Activated T-cell treated with anti-CD3 and anti-CD28 coated beads, Interleukin-2, amount 50 U/mL, for 72 hours (primary cell): Measurements from ENCODE around the gene NEDD9. TPM values are rescaled to one million over a fixed set of nuclear protein-coding genes. Genes with fewer than 3 reads are reported as not detected.

Experiments used
- ATAC-seq, 2 donors: fragments of 150-1000 bp; cut with Tn5 transposase; replicated peaks in 1 of 2; 2 replicates each; pipeline ENCODE4 v1.10.0; 2021; ENCODE audit warnings: moderate library complexity in 2 of 2, mild to moderate bottlenecking in 1 of 2
- DNase-seq, 2 donors: peaks; one replicate each; pipeline ENCODE4 v3.0.0; 2021 to 2022; ENCODE audit warnings: mixed read lengths in 1 of 2
- H3K27ac Mint-ChIP-seq: one replicate; pipeline ENCODE4 v1.8.0; 2022; ENCODE audit warnings: mild to moderate bottlenecking, moderate library complexity, mixed read lengths
- H3K27me3 Mint-ChIP-seq: one replicate; pipeline ENCODE4 v1.8.0; 2022; ENCODE audit warnings: low read depth, mixed read lengths
- H3K36me3 Mint-ChIP-seq, 2 donors: one replicate each; pipeline ENCODE4 v1.8.0; 2022; ENCODE audit warnings: mixed read lengths in 2 of 2, mild to moderate bottlenecking in 1 of 2; ENCODE audit not compliant: insufficient read depth in 2 of 2
- H3K4me1 Mint-ChIP-seq: one replicate; pipeline ENCODE4 v1.8.0; 2022; ENCODE audit warnings: low read depth, mixed read lengths
- H3K4me3 Mint-ChIP-seq, 2 donors: one replicate each; pipeline ENCODE4 v1.8.0; 2022; ENCODE audit warnings: mild to moderate bottlenecking in 2 of 2, mixed read lengths in 2 of 2, moderate library complexity in 2 of 2
- H3K9me3 Mint-ChIP-seq, 2 donors: one replicate each; pipeline ENCODE4 v1.8.0; 2022; ENCODE audit warnings: mixed read lengths in 2 of 2
- total RNA-seq, 2 donors: library from RNA; stranded (reverse); gene quantifications; one replicate each; pipeline ENCODE4 v1.2.3, GENCODE V29; 2022

NEDD9 gene
- total RNA-seq, 2 donors from 2014 or later = 20.8 to 36.4 TPM

DNA sequence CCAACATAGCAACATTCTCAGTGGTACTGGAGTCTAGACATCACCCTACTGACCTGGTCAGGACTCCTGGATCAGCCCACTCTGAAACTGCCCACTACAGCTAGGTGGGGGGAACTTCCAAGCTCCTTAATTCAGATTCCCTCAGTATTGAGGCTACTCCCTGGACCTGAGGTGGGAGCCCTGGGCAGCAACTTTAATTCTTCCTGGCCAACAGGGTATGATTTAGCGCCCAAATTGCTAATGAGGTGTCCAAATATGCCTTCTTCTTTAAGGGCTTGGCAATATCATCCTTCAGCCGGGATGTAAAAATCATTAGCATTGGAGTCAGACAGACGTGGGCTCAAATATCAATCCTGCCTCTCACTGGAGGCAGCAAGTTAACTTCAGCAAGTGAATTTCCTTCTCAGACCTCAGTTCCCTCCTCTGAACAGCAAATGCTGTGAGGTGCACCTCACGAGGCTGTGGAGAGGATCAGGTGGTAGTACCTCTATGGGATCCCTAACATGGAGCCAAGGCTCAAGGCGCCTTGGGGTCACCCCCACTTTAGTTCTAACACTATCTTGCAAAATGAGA is 27.6 kb downstream of the NEDD9 start:
- Mint-ChIP-seq H3K36me3 (peaks cover 6 to 8% of the 10 kb centered on the region in 2 donors), H3K4me1 (peaks cover 68% of the 10 kb centered on the region), H3K4me3 (no peak overlapping the region), H3K9me3 (no peaks in the 10 kb centered on the region), H3K27ac (no peak overlapping the region), H3K27me3 (no peaks in the 10 kb centered on the region)
- DNase-seq (no peak), ATAC-seq (no peak)

DNA sequence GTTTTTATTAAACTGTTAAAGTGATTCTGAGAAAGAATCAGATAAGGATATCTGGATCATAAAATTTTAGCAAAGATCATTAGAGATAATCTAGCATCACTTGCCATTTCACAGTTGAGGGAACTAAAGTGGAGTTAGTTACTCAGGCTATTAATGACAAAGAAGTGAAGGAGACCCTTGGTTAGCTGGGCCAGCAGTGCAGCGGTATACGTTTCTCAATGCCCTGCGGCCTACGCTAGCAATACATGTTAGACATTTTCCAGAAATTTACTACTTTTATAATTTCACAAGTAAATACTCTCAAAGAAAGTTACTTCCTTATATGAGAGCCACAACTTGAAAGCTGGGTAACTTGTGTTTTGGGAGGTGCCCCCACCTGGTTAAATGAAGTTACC is 28.5 kb downstream of the NEDD9 start:
- ATAC-seq (no peak), DNase-seq (no peak)
- peak overlapping the region; percentile 95 for H3K27ac Mint-ChIP-seq
- H3K9me3 Mint-ChIP-seq = no peaks in the 10 kb centered on the region
- no peak overlapping the region for H3K4me3 Mint-ChIP-seq
- peaks cover 7 to 9% of the 10 kb centered on the region in 2 donors for H3K36me3 Mint-ChIP-seq
- H3K27me3 Mint-ChIP-seq = no peaks in the 10 kb centered on the region
- H3K4me1 Mint-ChIP-seq = peaks cover 70% of the 10 kb centered on the region

DNA sequence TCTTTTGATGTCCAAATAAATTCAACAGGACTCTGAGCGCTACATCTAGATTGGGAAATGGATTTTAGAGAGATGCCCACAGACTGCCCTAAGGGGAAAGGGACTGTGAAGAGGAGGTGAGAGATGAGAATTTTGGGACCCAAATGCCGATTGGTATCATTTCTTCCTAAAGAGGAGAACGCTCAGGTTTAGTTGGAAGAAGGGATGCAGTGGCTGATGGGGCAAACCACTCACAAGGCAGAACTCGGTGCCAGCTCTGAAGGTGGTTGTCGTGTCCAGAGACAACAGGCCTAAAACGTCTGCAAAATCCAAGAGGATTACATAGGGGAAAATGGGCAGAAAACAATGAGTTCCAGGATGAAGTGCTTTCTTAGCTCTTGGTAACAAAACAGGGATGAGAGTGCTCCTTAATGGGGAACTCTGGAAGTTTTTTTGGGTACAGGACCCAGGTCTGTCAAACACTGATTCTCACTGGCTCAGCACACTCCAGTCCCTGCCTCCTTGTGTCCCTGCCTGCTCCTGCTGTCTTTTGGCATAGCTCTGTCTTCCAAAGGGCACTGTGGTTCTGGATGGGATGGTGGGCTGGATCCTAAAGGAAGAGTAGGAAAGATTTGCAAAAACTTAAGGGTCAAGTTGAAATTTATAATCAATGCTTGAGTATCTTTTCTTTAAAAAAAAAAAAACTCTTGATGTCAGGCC is 29.0 kb downstream of the NEDD9 start:
- peak overlapping the region; percentile 95 for H3K27ac Mint-ChIP-seq
- no peak for ATAC-seq
- H3K4me1 Mint-ChIP-seq = peaks cover 76% of the 10 kb centered on the region
- H3K36me3 Mint-ChIP-seq = peaks cover 7 to 13% of the 10 kb centered on the region in 2 donors
- no peaks in the 10 kb centered on the region for H3K9me3 Mint-ChIP-seq
- no peak for DNase-seq
- H3K27me3 Mint-ChIP-seq = no peaks in the 10 kb centered on the region
- peak overlapping the region; percentile 48 to 76 for H3K4me3 Mint-ChIP-seq

DNA sequence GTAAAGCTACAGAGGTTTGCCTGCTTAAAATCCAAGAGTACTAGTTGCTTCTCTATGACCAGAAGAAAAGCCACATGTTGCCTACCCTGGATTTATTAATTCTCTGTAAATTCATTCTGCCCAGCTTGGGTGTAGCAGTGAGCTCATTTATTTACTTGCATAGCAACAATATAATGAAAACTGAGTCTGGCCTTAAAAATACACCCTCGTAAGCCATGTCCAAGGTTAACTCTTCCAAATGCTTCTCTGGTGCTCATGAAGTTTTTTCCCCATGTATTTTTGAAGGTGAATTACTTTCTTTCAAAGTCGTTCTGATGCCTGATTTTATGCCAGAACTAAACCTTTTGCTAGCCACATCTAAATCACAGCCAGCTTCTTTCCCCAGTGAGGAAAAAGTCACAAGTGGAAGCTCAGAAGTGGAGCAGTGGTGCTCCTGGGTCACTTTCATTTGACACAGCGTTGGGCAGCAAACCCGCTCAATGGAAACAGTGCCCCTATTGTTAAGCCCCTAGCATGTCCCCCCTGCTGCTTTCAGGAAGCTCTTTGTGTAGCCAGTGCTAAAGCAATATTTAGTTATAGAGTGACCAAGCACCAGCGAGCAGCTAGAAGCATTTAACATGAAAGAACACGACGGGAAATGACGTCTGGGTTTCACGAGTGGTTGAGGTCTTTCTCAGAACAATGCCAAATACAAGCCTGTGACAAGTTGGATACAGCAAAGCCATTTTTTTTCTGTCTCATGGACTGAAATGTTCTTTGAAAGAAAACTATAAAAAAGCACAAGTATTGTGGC is 29.8 kb downstream of the NEDD9 start:
- peaks cover 7 to 13% of the 10 kb centered on the region in 2 donors for H3K36me3 Mint-ChIP-seq
- ATAC-seq = peak; percentile 52 to 62
- H3K4me1 Mint-ChIP-seq = peaks cover 74% of the 10 kb centered on the region
- DNase-seq = peak; percentile 17 to 29
- peak overlapping the region; percentile 95 for H3K27ac Mint-ChIP-seq
- no peaks in the 10 kb centered on the region for H3K9me3 Mint-ChIP-seq
- peak overlapping the region; percentile 48 to 76 for H3K4me3 Mint-ChIP-seq
- no peaks in the 10 kb centered on the region for H3K27me3 Mint-ChIP-seq

DNA sequence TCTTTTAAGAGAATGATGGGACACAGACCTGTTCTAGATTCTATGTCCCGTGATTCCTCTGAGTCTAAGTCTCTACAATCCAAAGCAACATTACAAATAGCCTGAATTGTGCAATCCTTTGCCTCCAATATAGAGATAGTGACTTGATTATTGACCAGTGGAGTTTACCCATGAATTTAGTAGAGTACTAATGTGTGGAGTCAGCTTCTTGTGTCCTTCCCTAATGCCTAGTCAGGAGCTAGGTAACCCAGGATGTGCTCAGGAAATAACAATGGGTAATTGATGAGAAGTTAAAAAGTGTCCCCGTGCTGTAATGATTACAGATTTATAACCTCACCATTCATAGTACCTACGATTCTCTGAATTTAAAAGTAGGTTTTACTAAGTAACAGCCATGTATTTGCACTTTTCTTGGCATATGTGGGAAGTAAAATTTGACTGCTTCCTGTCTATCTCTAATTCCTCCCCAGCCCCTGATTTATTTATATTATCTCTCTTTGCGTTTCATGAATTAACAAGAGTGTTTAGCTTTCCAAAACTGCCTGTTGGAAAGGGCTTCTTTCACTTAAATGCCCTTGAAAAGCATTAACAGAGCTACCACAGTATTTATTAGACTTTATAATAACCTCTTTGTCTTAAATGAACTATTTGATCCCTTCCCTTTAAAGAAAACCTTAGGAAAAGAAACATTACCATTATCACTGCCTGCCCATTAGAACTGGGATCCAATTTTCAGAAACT is 30.5 kb downstream of the NEDD9 start:
- H3K36me3 Mint-ChIP-seq = peaks cover 7 to 11% of the 10 kb centered on the region in 2 donors
- DNase-seq (no peak), ATAC-seq (no peak)
- no peak overlapping the region for H3K4me3 Mint-ChIP-seq
- no peaks in the 10 kb centered on the region for H3K27me3 Mint-ChIP-seq
- peak overlapping the region; percentile 59 for H3K27ac Mint-ChIP-seq
- no peaks in the 10 kb centered on the region for H3K9me3 Mint-ChIP-seq
- H3K4me1 Mint-ChIP-seq = peaks cover 66% of the 10 kb centered on the region

DNA sequence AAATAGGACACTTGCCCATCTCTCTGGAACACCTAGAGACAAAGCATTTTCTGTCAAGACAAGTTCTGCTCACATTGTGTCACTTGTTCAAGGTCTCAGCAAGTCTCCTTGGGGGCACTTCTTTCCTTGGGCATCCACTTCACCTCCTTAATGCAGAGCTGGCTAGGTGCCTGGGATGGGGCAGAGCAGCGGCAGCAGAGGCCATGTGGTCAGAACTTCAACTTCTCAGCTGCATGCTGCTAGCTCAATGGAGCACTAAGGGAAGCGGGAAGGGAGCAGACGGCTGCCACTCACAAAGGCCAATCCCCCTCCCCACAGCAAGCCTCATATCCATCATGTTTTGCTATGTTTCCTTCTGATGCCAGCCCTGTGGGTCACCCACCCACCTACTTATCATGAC is 31.5 kb downstream of the NEDD9 start:
- Mint-ChIP-seq H3K9me3 (no peaks in the 10 kb centered on the region), H3K4me3 (no peak overlapping the region), H3K36me3 (peaks cover 7 to 11% of the 10 kb centered on the region in 2 donors), H3K27me3 (no peaks in the 10 kb centered on the region), H3K4me1 (peaks cover 63% of the 10 kb centered on the region), H3K27ac (no peak overlapping the region)
- ATAC-seq (peak in 1 of 2 donors; percentile 18), DNase-seq (no peak)

DNA sequence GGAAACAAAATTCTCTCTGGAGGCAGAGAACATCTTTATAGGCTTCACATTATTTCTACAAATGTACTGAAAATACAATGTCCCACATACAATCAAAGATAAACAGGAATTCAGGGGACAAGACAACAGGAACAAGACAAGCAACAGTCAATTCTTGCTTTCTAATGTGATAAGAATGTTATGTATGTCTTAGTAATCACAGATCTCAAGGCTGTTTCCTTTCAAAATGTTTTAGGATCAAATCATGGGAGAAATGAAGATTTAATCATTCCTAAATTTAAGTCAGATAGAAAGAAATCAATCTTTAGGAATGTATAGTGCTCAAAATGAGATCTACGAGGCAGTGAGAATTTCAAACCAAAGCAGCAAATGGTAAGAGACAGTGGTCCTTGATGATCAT is 32.1 kb downstream of the NEDD9 start:
- Mint-ChIP-seq H3K9me3 (no peaks in the 10 kb centered on the region), H3K36me3 (peaks cover 7 to 11% of the 10 kb centered on the region in 2 donors), H3K27ac (peak overlapping the region; percentile 59), H3K4me3 (peak overlapping the region in 1 of 2 donors; percentile 37), H3K27me3 (no peaks in the 10 kb centered on the region), H3K4me1 (peaks cover 63% of the 10 kb centered on the region)
- ATAC-seq (no peak), DNase-seq (no peak)

DNA sequence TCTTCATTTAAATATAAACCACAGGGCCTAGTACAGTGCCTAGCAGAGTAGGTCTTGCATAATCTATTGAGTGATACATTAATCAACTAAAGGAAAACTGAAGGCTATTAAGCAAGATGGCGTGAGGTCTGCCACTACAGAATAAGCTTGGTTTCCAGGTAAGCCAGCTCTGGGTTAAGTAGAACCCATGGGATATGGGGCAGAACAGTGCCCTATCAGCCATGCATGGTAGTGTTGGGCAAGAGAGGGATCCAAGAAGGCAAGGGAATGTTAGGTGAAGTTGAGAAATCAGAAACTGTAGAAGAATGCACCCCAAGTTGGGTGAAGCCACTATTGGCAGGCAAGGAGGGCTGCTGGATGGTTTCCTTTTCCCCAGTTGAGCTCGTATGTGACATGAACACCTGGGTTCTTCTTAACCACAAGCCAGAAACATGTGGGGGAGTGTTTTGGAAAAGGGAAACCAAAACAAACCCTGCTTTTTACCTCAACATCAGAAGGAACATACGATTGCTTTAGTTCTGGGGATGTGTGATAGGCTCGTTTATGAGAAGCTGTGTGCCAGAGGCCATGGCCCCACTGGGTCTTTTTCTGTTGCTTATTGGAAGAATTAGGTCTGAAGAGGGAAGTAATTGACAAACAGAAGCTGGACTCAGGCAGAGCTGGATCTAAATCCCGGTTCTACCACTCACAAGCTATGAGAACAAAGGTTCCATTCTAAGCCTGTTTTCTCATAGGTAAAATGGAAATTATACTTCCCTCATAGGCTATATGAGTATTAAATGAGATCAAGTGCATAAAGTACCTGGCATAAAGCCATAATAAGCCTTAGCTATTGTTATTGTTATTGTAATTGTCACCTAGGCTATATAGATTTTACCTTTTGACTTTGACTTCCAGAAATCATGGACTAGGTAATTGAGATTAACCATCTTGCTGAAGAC is 33.5 kb downstream of the NEDD9 start:
- Mint-ChIP-seq H3K4me1 (peaks cover 55% of the 10 kb centered on the region), H3K4me3 (peak overlapping the region; percentile 20 to 61), H3K9me3 (no peaks in the 10 kb centered on the region), H3K27ac (peak overlapping the region; percentile 86), H3K27me3 (no peaks in the 10 kb centered on the region), H3K36me3 (peaks cover 7 to 11% of the 10 kb centered on the region in 2 donors)
- DNase-seq (peak; percentile 19 to 27), ATAC-seq (peak; percentile 67 to 80)

DNA sequence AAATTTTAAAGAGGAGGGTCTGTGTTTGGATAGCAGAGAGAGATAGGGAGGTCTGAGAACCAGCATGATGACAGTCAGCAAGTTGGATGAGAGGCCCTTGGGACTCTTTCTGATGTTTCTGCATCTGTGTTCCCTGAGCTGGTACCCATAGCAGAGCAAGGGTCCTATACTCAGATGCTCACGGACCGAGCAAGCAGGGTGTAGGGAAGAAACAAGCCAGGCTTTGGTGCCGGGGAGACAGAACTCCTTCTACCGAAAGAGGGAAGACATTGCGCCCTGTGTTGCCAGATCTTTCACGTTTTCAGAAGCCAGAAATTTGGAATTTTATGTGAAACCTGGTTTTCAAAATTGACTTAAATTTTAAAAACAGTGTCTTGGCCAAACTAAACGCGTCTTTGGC is 34.6 kb downstream of the NEDD9 start:
- DNase-seq (no peak), ATAC-seq (no peak)
- Mint-ChIP-seq H3K4me1 (peaks cover 44% of the 10 kb centered on the region), H3K4me3 (no peak overlapping the region), H3K36me3 (peaks cover 6 to 8% of the 10 kb centered on the region in 2 donors), H3K9me3 (no peaks in the 10 kb centered on the region), H3K27ac (no peak overlapping the region), H3K27me3 (no peaks in the 10 kb centered on the region)

DNA sequence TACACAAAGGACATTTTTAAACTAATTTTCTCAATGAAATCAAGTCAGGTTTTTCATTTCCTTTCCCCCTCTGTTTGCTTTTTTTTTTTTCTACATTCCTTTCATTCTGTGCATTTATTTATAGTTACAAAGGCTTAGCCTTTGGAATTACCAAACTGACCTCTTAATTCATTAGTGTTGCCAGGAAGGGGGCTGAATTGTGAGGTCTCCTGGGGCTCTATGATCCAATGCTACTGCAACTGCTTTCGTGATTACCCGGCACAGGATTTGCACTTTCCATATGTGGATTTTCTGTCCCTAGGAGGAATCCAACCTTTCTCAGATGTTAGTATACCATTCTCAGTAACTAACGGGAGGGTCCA is 35.3 kb downstream of the NEDD9 start:
- no peak overlapping the region for H3K4me3 Mint-ChIP-seq
- H3K27ac Mint-ChIP-seq = peak overlapping the region; percentile 72
- H3K27me3 Mint-ChIP-seq = no peaks in the 10 kb centered on the region
- ATAC-seq (no peak), DNase-seq (no peak)
- H3K36me3 Mint-ChIP-seq = peaks cover 8 to 10% of the 10 kb centered on the region in 2 donors
- H3K4me1 Mint-ChIP-seq = peaks cover 39% of the 10 kb centered on the region
- H3K9me3 Mint-ChIP-seq = no peaks in the 10 kb centered on the region

DNA sequence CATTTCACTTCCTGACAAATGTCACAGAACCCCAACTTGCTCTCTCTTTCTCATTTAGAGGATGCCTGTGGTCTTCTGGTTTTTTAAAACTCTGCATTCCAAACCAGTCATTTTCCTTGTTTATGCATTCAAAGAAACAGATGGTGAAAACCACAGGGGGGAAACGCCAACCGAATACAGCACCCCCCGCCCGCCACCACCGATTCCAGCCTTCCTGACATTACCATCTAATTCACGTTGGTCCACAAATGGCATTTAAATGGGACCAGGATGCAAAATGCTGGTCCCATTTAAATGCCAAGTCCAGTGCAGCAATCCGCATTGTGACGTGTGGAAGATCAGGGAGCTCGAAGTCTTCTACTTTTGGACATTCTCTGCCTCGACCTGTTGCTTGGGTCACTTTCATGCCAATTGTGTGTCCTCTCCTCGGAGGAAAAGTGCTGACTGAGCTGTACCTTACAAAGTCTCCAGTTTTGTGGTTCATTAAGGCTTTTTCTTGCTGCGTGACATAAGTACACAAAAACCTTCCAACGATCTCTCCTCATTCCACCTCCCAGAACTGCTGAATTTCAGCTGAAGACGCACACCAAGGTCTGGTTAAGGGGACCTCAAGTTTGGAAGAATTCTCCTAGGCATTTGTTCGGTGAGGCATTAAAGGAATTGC is 35.8 kb downstream of the NEDD9 start:
- DNase-seq (no peak), ATAC-seq (no peak)
- Mint-ChIP-seq H3K27ac (peak overlapping the region; percentile 72), H3K27me3 (no peaks in the 10 kb centered on the region), H3K9me3 (no peaks in the 10 kb centered on the region), H3K36me3 (peaks cover 8 to 10% of the 10 kb centered on the region in 2 donors), H3K4me1 (peaks cover 34% of the 10 kb centered on the region), H3K4me3 (no peak overlapping the region)
